ENCODE measurements around the gene TMEM127. TPM values are rescaled to one million over a fixed set of nuclear protein-coding genes. Genes with fewer than 3 reads are reported as not detected.
A peak's percentile ranks its signal among the peaks of the same experiment; 100 is the strongest.

TMEM127 gene
- total RNA-seq = 61.9 TPM

DNA sequence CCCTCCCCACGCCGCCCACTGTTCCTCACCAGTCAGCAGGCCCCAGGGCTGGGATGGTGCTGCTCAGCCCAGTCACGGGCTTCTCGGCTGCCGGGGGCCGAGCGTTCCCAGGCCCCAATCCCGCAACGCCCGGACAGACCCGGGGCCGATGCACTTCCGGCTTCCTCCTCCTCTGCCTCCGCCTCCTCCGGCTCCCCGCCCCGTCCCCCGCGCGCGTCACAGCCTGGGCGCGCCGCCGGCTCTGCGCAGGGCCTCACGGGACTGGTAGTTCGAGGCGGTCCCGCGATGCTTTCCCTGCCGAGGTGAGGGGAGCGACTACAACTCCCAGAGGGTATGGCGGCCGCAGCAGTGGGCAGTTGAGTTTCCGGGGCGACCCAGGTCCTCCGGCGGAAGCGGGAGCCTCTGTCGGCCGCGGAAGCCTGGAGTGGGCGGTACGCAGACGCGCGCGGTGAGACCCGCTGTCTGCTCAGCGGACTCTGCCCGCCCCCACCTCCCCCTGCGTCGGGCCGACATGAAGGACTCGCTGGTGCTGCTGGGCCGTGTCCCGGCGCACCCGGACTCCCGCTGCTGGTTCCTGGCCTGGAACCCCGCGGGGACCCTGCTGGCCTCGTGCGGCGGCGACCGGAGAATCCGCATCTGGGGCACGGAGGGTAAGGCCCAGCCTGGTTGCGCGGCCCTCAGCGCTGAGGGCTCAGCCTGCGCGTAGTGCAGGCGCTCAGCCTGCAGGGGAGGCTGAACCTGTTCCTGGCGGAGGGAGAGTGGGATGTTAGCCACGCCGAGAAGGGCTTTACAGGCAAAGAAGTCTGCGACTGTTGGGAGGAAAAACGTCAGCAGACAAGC is at the start of gene TMEM127, which contains the start of gene CIAO1:
TMEM127 (minus strand) TSS at position 158 of the 840 bp plus-strand sequence. CDS start 616 bp downstream, outside the sequence.
CIAO1 (plus strand) TSS at position 386 of the 840 bp plus-strand sequence; CDS start at position 512, 126 bp downstream.
- peaks cover 25% of the 10 kb centered on the region in 2 donors for H3K36me3 ChIP-seq

GRCh38 chr2:96315005-96315399 is 49.2 kb upstream of the TMEM127 start:
- no peaks in the 10 kb centered on the region for H3K36me3 ChIP-seq
- intact Hi-C loops (cut with DNase I) = no loop called here
- H3K9me3 ChIP-seq = no peaks in the 10 kb centered on the region
- no peak for TF ChIP-seq CTCF (IDR thresholded peaks at IDR 0.05)
- H3K27me3 ChIP-seq = no peaks in the 10 kb centered on the region
- no peak for DNase-seq (ENCODE audit: low spot score in 2 of 2)
- H3K27ac ChIP-seq = no peak overlapping the region
- H3K4me3 ChIP-seq = no peak overlapping the region
- H3K4me1 ChIP-seq = no peaks in the 10 kb centered on the region

More for the DNA sequence above, at the start of gene TMEM127, which contains the start of gene CIAO1:
- Histone ChIP-seq H3K27me3 (no peaks in the 10 kb centered on the region), H3K9me3 (no peaks in the 10 kb centered on the region), H3K4me1 (peaks cover 15 to 38% of the 10 kb centered on the region in 2 donors), H3K4me3 (peak within 1 kb of the TSS; percentile 81 to 84), H3K27ac (peak within 1 kb of the TSS; percentile 94)
- intact Hi-C loops (cut with DNase I) = loop anchor here (1.0 to 10.0 kb wide), 8 partner anchors 39 to 1399 kb away; partner anchors contain the start of genes ACTR1B, ANKRD36C, C2orf92 and CNNM3
- TF ChIP-seq CTCF (IDR thresholded peaks at IDR 0.05) = peak; percentile 20 to 57 (median 24)
- peak; percentile 95 to 99 for DNase-seq (ENCODE audit: low spot score in 2 of 2)

DNA sequence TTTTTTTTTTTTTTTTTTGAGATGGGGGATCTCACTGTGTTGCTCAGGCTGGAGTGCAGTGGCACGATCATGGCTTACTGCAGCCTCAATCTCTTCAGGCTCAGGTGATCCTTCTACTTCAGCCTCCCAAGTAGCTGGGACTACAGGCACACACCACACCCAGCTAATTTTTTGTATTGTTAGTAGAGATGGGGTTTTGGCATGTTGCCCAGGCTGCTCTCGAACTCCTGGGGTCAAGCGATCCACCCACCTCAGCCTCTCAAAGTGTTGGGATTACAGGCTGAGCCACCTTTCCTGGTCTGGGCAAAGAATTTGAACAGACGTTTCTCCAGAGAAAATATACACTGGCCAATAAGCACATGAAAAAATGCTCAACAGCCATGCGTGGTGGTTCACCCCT is 42.5 kb upstream of the TMEM127 start:
- intact Hi-C loops (cut with DNase I) = no loop called here
- no peak for DNase-seq (ENCODE audit: low spot score in 2 of 2)

GRCh38 chr2:96306370-96306769 is 40.6 kb upstream of the TMEM127 start:
- DNase-seq (ENCODE audit: low spot score in 2 of 2) = no peak
- Histone ChIP-seq H3K9me3 (no peaks in the 10 kb centered on the region), H3K27ac (peak overlapping the region; percentile 73 to 82), H3K27me3 (no peaks in the 10 kb centered on the region), H3K4me1 (peaks cover 4 to 13% of the 10 kb centered on the region in 2 donors), H3K4me3 (peak overlapping the region; percentile 84 to 85), H3K36me3 (peaks cover 24 to 28% of the 10 kb centered on the region in 2 donors)
- no peak for TF ChIP-seq CTCF (IDR thresholded peaks at IDR 0.05)
- intact Hi-C loops (cut with DNase I) = no loop called here

More for the DNA sequence above, 42.5 kb upstream of the TMEM127 start:
- H3K36me3 ChIP-seq = peaks cover 5 to 9% of the 10 kb centered on the region in 2 donors
- H3K4me1 ChIP-seq = peaks cover 4 to 13% of the 10 kb centered on the region in 2 donors
- no peaks in the 10 kb centered on the region for H3K9me3 ChIP-seq
- no peak overlapping the region for H3K27ac ChIP-seq
- no peaks in the 10 kb centered on the region for H3K27me3 ChIP-seq
- TF ChIP-seq CTCF (IDR thresholded peaks at IDR 0.05) = no peak
- H3K4me3 ChIP-seq = no peak overlapping the region

GRCh38 chr2:96305979-96306308 is 40.1 kb upstream of the TMEM127 start:
- Histone ChIP-seq H3K4me1 (peaks cover 4 to 13% of the 10 kb centered on the region in 2 donors), H3K36me3 (peaks cover 28 to 32% of the 10 kb centered on the region in 2 donors), H3K27me3 (no peaks in the 10 kb centered on the region), H3K4me3 (peak overlapping the region; percentile 84 to 85), H3K27ac (peak overlapping the region; percentile 73 to 82), H3K9me3 (no peaks in the 10 kb centered on the region)
- DNase-seq (ENCODE audit: low spot score in 2 of 2) = no peak
- intact Hi-C loops (cut with DNase I) = loop anchor here (1.0 to 2.0 kb wide), 4 partner anchors 29 to 203 kb away; partner anchors contain the start of genes CIAO1 and NCAPH
- no peak for TF ChIP-seq CTCF (IDR thresholded peaks at IDR 0.05)
